ENCODE results near the gene UGT1A1. TPM values are rescaled to one million over a fixed set of nuclear protein-coding genes. Genes with fewer than 3 reads are reported as not detected.

The UGT1A1 gene
- total and polyA plus RNA-seq, 2 of the 13 experiments (the other 11 are each of a cell fraction or from before 2014, with no cell fraction given) = 0.69 to 0.75 TPM

DNA sequence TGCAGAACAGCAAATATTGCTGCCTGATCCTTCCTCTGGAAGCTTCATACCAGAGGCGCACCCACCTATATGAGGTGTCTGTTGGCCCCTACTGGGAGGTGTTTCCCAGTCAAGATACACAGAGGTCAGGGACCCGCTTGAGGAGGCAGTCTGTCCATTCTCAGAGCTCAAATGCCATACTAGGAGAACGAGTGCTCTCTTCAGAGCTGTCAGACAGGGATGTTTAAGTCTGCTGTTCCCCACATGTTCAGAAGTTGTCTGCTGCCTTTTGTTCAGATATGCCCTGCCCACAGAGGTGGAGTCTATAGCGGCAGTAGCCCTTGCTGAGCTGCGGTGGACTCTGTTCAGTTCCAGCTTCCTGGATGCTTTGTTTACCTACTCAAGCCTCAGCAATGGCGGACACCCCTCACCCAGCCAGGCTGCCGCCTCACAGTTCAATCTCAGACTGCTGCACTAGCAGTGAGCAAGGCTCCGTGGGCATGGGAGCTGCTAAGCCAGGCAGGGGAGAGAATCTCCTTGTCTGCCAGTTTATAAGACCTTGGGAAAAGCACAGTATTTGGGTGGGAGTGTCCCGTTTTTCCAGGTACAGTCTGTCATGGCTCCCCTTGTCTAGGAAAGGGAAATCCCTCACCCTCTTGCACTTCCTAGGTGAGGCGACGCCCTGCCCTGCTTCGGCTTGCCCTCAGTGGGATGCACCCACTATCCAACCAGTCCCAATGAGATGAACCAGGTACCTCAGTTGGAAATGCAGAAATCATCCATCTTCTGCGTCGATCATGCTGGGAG is 23.0 kb upstream of the UGT1A1 start (continued):
- TF ChIP-seq, protein P1, sequence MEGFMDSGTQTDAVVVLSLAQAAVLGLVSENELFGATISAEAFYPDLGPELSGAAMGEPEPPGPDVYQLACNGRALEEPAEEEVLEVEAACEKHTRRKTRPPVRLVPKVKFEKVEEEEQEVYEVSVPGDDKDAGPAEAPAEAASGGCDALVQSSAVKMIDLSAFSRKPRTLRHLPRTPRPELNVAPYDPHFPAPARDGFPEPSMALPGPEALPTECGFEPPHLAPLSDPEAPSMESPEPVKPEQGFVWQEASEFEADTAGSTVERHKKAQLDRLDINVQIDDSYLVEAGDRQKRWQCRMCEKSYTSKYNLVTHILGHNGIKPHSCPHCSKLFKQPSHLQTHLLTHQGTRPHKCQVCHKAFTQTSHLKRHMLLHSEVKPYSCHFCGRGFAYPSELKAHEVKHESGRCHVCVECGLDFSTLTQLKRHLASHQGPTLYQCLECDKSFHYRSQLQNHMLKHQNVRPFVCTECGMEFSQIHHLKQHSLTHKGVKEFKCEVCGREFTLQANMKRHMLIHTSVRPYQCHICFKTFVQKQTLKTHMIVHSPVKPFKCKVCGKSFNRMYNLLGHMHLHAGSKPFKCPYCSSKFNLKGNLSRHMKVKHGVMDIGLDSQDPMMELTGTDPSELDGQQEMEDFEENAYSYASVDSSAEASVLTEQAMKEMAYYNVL (CRISPR knock-in tag; IDR thresholded peaks at IDR 0.05; ENCODE audit: borderline replicate concordance) = 0 out of 2 replicates have a peak, but pooled peaks have one; percentile 12
- TF ChIP-seq HES4 (CRISPR knock-in tag; IDR thresholded peaks at IDR 0.05; ENCODE audit: borderline replicate concordance) (peak; percentile 60; the same call in 1 of the 2 replicates), SP5 (CRISPR knock-in tag; IDR thresholded peaks at IDR 0.05; ENCODE audit: borderline replicate concordance, low read depth) (0 out of 2 replicates have a peak, but pooled peaks have one; percentile 20), BCL6 (CRISPR knock-in tag; IDR thresholded peaks at IDR 0.05) (peak; percentile 12; the same call in 1 of the 2 replicates), ZNF44 (CRISPR knock-in tag; IDR thresholded peaks at IDR 0.05) (0 out of 2 replicates have a peak, but pooled peaks have one; percentile 41), POLR2AphosphoS5 (IDR thresholded peaks at IDR 0.05; ENCODE audit: low read depth, low read length) (peak; percentile 48; the same call in 1 of the 2 replicates), TAF1 (CRISPR knock-in tag; IDR thresholded peaks at IDR 0.05) (peak; percentile 62), ZNF644 (CRISPR knock-in tag; IDR thresholded peaks at IDR 0.05; ENCODE audit: low read depth) (peak; percentile 81), YEATS2 (CRISPR knock-in tag; IDR thresholded peaks at IDR 0.05; ENCODE audit: borderline replicate concordance) (0 out of 2 replicates have a peak, but pooled peaks have one; percentile 20), ZNF724P (CRISPR knock-in tag; IDR thresholded peaks at IDR 0.05; ENCODE audit: borderline replicate concordance) (peak; percentile 81; the same call in 1 of the 2 replicates), ETV5 (CRISPR knock-in tag; IDR thresholded peaks at IDR 0.05; ENCODE audit: borderline replicate concordance) (peak; percentile 54; the same call in 1 of the 2 replicates), MTA1 (CRISPR knock-in tag; IDR thresholded peaks at IDR 0.05; ENCODE audit: borderline replicate concordance) (peak; percentile 89), ZNF30 (CRISPR knock-in tag; IDR thresholded peaks at IDR 0.05) (peak; percentile 85; the same call in 1 of the 2 replicates), TGIF2 (CRISPR knock-in tag; IDR thresholded peaks at IDR 0.05) (peak; percentile 54; the same call in 1 of the 2 replicates), TBX3 (IDR thresholded peaks at IDR 0.05; ENCODE audit: borderline replicate concordance) (peak; percentile 38; the same call in 1 of the 2 replicates), ZNF331 (CRISPR knock-in tag; IDR thresholded peaks at IDR 0.05) (peak; percentile 40; the same call in 1 of the 2 replicates), BORCS8-MEF2B (CRISPR knock-in tag; IDR thresholded peaks at IDR 0.05) (peak; percentile 47; the same call in 1 of the 2 replicates)
- TF ChIP-seq, protein P2, sequence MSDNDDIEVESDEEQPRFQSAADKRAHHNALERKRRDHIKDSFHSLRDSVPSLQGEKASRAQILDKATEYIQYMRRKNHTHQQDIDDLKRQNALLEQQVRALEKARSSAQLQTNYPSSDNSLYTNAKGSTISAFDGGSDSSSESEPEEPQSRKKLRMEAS (IDR thresholded peaks at IDR 0.05) = peak; percentile 56
- TF ChIP-seq, protein P3, sequence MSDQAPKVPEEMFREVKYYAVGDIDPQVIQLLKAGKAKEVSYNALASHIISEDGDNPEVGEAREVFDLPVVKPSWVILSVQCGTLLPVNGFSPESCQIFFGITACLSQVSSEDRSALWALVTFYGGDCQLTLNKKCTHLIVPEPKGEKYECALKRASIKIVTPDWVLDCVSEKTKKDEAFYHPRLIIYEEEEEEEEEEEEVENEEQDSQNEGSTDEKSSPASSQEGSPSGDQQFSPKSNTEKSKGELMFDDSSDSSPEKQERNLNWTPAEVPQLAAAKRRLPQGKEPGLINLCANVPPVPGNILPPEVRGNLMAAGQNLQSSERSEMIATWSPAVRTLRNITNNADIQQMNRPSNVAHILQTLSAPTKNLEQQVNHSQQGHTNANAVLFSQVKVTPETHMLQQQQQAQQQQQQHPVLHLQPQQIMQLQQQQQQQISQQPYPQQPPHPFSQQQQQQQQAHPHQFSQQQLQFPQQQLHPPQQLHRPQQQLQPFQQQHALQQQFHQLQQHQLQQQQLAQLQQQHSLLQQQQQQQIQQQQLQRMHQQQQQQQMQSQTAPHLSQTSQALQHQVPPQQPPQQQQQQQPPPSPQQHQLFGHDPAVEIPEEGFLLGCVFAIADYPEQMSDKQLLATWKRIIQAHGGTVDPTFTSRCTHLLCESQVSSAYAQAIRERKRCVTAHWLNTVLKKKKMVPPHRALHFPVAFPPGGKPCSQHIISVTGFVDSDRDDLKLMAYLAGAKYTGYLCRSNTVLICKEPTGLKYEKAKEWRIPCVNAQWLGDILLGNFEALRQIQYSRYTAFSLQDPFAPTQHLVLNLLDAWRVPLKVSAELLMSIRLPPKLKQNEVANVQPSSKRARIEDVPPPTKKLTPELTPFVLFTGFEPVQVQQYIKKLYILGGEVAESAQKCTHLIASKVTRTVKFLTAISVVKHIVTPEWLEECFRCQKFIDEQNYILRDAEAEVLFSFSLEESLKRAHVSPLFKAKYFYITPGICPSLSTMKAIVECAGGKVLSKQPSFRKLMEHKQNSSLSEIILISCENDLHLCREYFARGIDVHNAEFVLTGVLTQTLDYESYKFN (CRISPR knock-in tag; conservative IDR thresholded peaks at IDR 0.05) = peak; percentile 84
- TF ChIP-seq, protein P4, sequence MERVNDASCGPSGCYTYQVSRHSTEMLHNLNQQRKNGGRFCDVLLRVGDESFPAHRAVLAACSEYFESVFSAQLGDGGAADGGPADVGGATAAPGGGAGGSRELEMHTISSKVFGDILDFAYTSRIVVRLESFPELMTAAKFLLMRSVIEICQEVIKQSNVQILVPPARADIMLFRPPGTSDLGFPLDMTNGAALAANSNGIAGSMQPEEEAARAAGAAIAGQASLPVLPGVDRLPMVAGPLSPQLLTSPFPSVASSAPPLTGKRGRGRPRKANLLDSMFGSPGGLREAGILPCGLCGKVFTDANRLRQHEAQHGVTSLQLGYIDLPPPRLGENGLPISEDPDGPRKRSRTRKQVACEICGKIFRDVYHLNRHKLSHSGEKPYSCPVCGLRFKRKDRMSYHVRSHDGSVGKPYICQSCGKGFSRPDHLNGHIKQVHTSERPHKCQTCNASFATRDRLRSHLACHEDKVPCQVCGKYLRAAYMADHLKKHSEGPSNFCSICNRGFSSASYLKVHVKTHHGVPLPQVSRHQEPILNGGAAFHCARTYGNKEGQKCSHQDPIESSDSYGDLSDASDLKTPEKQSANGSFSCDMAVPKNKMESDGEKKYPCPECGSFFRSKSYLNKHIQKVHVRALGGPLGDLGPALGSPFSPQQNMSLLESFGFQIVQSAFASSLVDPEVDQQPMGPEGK (CRISPR knock-in tag; IDR thresholded peaks at IDR 0.05) = peak; percentile 20
